HL-60/S4 treated with retinoic acid at 250 ng/mL for 4 days and 3 days (cell line): Measurements from ENCODE around the gene CDK15.

Experiments
- in situ Hi-C: fragments of 300-500 bp; cut with MboI; formaldehyde crosslinking; loops from 2 replicates; pipeline ENCODE4 v1.7.0; 2022; ENCODE audit warnings: low sequenced_read_pairs

CDK15 gene

DNA sequence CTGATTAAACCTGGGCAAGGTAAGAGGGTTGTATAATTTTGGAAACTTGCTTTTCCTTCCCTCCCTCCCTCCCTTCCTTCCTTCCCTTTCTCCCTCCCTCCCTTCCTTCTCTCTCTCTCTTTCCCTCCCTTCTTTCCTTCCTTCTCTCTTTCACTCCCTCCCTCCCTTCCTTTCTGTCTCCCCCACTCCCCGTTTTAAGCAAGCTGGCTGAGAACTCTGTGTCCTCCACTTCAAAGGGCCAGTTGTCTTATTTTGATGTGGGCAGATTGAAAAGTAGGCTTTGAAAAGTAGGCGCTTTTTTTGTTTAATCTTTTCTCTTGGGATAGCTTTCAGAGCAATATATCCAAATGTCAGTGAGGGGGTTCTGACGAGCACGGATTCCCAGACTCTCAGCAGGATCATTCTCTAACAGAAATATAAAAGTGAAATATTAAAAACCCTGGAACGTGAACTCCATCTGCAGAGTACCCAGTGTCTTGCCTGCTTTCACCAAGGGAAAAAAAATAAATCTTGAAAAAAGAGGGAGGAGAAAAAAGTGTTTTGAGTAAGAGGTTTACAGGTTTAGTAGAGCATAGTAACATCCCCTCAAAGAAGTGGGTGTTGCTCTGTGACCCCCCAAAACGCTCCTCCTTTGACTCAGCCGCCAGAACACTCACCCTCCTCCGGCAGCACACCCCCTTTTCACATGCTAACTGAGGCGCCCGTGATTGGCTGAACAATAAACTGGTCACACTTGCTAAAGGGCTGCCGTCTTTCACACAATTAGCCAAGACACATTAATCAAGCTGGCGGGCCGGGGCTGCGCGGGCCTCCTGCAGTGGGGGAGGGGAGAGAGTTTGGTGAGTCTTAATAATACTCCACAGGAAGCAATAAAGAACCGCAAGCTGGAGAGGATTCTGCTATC, 52.2 kb downstream of the CDK15 start:
- in situ Hi-C loops = loop anchor here (25.0 kb wide), 1 partner anchor 329 kb away; no protein-coding TSS in a partner anchor

DNA sequence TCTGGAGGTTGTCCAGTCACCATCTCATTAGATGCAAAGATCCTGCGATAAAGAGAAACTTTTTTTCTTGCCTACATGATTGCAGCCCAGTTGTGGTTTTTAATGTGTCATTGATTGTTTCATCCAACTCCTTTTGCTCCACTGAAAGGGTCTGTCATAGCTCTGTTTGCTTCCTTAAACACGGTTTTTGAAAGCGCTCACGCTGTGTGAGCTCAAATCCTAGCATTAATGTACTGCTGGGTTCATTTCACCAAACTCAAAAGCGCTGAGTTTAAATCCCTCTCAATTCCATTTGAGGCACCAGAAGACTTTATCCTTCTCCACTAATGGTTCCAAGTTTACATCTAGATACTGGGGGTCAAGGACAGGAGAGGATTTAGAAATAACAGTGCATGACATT, 53.6 kb downstream of the CDK15 start:
- in situ Hi-C loops = loop anchor here (25.0 kb wide), 1 partner anchor 327 kb away; no protein-coding TSS in a partner anchor

DNA sequence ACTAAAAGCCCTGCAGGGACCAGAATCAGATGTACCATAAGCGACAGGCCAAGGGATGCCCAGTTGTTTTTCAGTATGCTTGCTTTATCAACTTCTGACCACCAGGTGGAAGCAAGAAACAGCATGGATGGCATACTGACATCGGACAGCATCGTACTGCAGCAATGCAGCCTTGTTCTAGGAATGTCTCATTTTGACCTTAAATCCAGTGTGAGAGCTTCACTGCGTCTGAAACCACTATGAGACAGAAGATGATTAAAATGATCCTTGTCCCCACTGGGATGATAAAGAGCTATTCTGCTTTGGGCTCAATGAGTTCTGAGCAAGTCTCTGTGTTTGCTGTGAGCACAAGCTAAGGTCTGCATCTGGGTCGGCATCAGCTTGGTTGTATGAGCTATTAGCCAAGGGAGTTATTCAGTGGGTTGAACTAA, 54.3 kb downstream of the CDK15 start:
- in situ Hi-C loops = loop anchor here (25.0 kb wide), 1 partner anchor 327 kb away; no protein-coding TSS in a partner anchor

GRCh38 chr2:201862843-201863242, 56.5 kb downstream of the CDK15 start:
- in situ Hi-C loops = loop anchor here (25.0 kb wide), 1 partner anchor 324 kb away; no protein-coding TSS in a partner anchor

DNA sequence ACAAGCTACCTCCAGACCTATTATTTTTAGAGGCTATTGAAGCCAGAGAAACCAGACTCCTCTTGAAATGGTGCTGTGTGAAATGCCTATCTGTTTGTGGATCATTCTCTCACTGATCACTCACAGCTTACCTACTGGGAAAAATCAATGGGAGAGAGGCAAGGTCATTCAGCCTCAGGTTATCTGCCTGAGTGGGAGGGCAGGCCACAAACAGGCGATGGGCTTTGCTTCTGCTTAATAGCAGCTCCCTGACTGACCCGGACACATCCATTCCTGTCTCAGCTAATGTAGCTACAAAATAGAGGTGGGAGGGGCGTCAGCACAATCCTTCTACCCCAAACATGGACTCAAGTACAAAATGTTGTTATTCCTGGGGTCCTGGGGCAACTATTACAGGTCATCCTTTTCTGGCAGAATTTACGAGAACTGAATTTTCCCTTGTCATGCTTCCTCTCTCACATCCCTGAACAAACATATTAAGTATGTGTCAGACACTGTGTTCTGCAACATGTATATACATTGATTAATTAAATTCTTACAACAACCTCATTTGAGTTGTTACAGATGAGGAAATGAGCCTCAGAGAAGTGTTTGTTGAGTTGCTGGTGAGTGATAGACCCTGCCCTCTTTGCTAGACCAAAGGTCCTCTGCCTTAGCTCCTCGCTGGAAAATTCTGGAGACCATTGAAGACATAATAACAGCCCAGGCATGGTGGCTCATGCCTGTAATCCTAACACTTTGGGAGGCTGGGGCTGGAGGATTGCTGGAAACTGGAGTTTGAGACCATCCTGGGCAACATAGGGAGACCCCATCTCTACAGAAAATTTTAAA, 60.5 kb downstream of the CDK15 start:
- in situ Hi-C loops = loop anchor here (25.0 kb wide), 1 partner anchor 320 kb away; no protein-coding TSS in a partner anchor

GRCh38 chr2:201871471-201871870, 65.1 kb downstream of the CDK15 start:
- in situ Hi-C loops = loop anchor here (25.0 kb wide), 1 partner anchor 316 kb away; no protein-coding TSS in a partner anchor

DNA sequence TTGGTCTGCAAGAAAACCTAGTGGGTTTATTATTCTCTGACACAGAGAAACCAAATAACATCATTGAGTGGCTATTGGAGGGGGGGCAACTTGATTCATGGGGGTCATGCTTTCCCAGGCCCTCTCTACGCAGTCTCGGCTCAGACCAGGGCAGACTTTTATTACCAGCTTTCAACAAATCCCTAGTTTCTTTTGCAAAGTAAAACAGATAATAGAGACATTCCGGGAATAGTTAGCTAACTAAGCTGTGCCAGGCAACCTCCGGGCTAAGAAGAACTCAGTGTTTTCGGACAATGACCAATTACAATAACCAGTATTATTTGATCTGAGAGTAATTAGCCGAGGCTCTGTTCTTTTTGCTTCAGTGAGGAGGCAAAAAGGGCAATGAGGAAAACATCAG, 66.3 kb downstream of the CDK15 start:
- in situ Hi-C loops = loop anchor here (25.0 kb wide), 1 partner anchor 315 kb away; no protein-coding TSS in a partner anchor

DNA sequence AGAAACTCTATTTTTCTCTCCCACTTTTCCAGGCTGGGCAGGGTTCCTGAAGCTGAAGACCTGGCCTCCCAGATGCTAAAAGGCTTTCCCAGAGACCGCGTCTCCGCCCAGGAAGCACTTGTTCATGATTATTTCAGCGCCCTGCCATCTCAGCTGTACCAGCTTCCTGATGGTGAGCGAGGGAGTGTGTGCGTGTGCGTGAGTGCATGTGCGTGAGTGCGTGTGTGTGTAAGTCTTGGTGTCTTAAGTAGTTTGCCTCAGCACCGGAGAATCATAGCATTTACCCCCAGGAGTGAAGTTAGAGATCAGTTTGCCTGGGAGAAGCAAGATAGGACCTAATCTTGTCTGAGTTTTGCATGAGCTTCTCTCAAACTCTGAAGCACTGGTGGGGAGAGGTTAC, 73.7 kb downstream of the CDK15 start:
- in situ Hi-C loops = no loop called here

DNA sequence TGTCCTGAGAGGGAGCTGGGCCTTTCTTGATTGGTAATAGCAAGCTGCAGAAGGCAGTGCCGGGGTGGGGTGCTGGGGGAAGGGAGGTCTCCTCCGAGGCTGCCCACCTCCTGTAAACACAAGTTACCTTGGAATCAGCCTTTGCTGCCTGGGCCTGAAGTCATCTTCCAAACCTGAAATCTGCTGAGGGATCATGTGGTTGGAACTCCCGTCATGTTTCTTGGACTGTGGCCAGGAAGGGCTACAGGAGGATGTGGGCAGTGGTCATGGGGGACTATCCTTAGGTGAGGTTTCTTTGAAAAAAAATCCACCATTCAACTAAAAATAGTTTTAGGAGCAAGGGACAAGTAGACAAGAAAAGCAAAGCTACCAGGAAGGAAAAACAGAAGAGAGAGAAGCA, 74.2 kb downstream of the CDK15 start:
- in situ Hi-C loops = no loop called here

- in situ Hi-C loops = no loop called here
Measured at GRCh38 chr2:201880993-201881611, 74.8 kb downstream of the CDK15 start.

DNA sequence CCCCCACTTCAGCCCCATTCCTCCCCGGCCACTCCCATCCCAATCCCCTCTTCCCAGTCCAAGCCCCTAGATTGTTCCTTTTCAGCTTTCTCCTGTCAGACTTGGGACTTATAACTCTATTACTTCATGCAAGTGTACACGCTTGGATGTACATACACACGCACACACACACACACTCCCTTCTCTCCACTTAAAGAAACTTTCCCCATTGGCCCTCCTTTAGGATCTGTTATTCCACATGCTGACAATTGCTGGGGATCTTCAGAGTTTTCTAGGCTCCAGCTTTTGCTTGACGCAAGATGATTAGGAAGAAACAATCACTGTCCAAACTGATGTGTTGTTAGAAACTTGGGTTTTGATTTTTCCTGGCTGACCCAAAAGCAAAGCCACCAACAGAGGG, 75.4 kb downstream of the CDK15 start:
- in situ Hi-C loops = no loop called here

GRCh38 chr2:201882353-201883090, 76.2 kb downstream of the CDK15 start:
- in situ Hi-C loops = no loop called here

- in situ Hi-C loops = no loop called here
Measured at GRCh38 chr2:201883606-201884369, 77.5 kb downstream of the CDK15 start.

DNA sequence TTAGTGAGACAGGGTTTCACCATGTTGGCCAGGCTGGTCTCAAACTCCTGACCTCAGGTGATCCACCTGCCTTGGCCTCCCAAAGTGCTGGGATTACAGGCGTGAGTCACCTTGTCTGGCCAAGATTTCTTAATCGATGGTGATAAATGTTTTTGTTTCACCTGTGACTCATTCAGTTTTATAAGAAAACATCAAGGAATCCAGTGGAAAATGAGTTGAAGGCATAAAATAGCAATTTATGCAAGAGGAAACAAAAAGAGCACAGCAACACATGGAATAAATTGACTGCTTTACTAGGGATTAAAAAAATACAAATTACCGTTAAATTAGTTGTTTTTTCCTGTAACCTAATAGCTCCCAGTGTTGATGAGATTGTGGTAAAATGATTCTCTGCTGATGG, 80.2 kb downstream of the CDK15 start:
- in situ Hi-C loops = no loop called here

DNA sequence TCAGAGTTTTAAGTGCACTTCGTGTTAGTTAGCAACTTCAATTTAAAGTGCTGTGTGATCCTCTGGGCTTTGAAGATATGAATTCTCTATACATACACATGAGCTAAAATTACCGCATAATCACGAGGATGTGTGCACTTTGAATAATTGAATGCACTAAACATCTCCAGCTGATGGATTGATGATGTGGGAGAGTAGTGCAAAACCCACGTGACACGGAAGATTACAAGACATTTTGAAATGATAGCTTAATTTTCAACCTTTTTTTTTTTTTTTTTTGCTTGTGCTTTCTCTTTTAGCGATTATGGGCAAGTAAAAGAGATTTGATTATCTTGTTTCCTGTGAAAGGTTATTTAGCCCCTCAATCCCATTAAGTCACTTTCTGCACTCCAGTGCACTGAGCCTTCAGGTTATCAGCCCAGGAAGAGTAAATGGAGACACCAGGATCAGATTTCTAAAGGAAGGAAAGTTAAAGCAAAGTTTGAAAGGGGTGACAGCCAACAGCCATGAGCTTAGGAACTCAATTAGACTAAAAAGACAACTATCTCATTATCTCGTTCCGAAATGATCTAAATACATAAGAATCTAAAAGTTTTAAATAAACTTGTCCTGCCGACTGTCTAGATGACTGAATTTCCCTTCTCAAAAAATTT, 81.6 kb downstream of the CDK15 start:
- in situ Hi-C loops = no loop called here

DNA sequence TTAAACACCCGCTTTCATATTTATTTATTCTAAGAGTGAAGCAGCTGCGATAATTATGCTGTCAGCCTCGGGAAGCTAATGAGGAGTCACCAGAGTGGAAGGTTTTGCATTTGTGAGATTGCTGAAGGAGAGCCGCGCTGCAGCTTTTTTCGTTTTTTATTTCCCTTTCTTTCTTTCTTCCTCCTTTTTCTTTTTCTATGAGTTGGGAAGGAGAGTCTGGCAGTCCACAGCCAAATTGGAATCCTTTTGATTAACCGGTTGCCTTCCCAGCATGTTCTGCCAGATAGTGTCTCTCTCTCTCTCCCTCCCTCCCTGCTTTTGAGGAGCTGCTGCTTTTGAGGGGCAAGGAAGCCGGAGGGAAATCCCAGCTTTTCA, 82.1 kb downstream of the CDK15 start:
- in situ Hi-C loops = no loop called here

DNA sequence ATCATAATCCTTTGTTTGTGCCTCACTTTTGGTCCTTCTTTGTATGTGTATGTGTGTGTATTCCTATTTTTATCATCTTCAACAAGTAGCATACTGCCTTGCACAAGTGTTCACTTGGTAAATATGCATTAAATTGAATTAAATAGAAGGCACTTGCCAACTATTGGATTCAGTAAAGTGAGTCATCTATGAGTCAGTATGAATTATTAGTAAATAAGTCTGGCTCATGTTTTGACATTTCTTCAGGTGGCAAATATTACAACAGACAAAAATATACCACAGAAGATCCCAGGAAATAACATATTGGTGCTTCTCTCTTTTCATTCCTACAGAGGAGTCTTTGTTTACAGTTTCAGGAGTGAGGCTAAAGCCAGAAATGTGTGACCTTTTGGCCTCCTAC, 84.1 kb downstream of the CDK15 start:
- in situ Hi-C loops = no loop called here

- in situ Hi-C loops = no loop called here
Measured at GRCh38 chr2:201891676-201892075, 85.3 kb downstream of the CDK15 start.

- in situ Hi-C loops = no loop called here
Measured at GRCh38 chr2:201892516-201892915, 86.2 kb downstream of the CDK15 start.
